Cardiac muscle cell (in vitro differentiated cells and primary cell): Measurements from ENCODE around the gene AATF. TPM values are rescaled to one million over a fixed set of nuclear protein-coding genes. Genes with fewer than 3 reads are reported as not detected.

Experiments
- DNase-seq, 2 donors: peaks; one replicate each; pipeline versions ENCODE4 v3.0.0 to v3.0.0-alpha.2; 2010 to 2017; ENCODE audit warnings: low read depth in 1 of 2, low spot score in 1 of 2
- H3K27ac ChIP-seq: fragments of 200-600 bp; sonication (generic); 2 replicates; pipeline ENCODE4 v1.5.1; 2016
- H3K27me3 ChIP-seq: fragments of 200-600 bp; sonication (generic); 2 replicates; pipeline ENCODE4 v1.6.0; 2016; ENCODE audit warnings: control low read depth
- H3K36me3 ChIP-seq: fragments of 200-600 bp; sonication (generic); 2 replicates; pipeline ENCODE4 v1.5.1; 2016; ENCODE audit warnings: control low read depth
- H3K4me1 ChIP-seq: fragments of 200-600 bp; sonication (generic); 2 replicates; pipeline ENCODE4 v1.8.1; 2017; ENCODE audit warnings: low read depth, mild to moderate bottlenecking, mixed run types
- H3K4me3 ChIP-seq: fragments of 200-600 bp; sonication (generic); 2 replicates; pipeline ENCODE4 v1.5.1; 2016; ENCODE audit warnings: mild to moderate bottlenecking
- H3K9me3 ChIP-seq: fragments of 200-600 bp; sonication (generic); 2 replicates; pipeline ENCODE4 v1.5.1; 2017; ENCODE audit warnings: low read depth, mild to moderate bottlenecking, control low read depth
- CTCF ChIP-seq: IDR thresholded peaks from 2 replicates; pipeline ENCODE4 v1.5.1; 2012; ENCODE audit warnings: low read depth, mild to moderate bottlenecking, low read length
- polyA plus RNA-seq: library from polyadenylated mRNA; unstranded; fragments of >200 nt; fragmentation: Nextera tagmentation; extraction: Ambion mirVana; gene quantifications from 2 replicates; pipeline ENCODE4 v1.2.1, GENCODE V29; 2016
- total RNA-seq: library from RNA; depleted of rRNA; stranded (reverse); fragments of >200 nt; gene quantifications from 2 replicates; pipeline ENCODE4 v1.2.3, GENCODE V29; 2016

AATF gene
- total and polyA plus RNA-seq, 2 experiments from 2014 or later = 43.3 to 50.2 TPM

- Histone ChIP-seq H3K27me3 (no peaks in the 10 kb centered on the region), H3K9me3 (no peaks in the 10 kb centered on the region), H3K27ac (no peak overlapping the region), H3K36me3 (no peaks in the 10 kb centered on the region), H3K4me3 (no peak overlapping the region), H3K4me1 (no peaks in the 10 kb centered on the region)
- DNase-seq = no peak
- no peak for TF ChIP-seq CTCF
Observed at GRCh38 chr17:37050920-37051319, 102.2 kb downstream of the AATF start.

- H3K27me3 ChIP-seq = no peaks in the 10 kb centered on the region
- no peak for TF ChIP-seq CTCF
- H3K4me1 ChIP-seq = no peaks in the 10 kb centered on the region
- no peak for DNase-seq
- H3K9me3 ChIP-seq = no peaks in the 10 kb centered on the region
- no peak overlapping the region for H3K4me3 ChIP-seq
- no peaks in the 10 kb centered on the region for H3K36me3 ChIP-seq
- H3K27ac ChIP-seq = no peak overlapping the region
Observed at GRCh38 chr17:37051381-37051780, 102.6 kb downstream of the AATF start.

- Histone ChIP-seq H3K27me3 (no peaks in the 10 kb centered on the region), H3K36me3 (no peaks in the 10 kb centered on the region), H3K4me1 (no peaks in the 10 kb centered on the region), H3K27ac (no peak overlapping the region), H3K4me3 (no peak overlapping the region), H3K9me3 (no peaks in the 10 kb centered on the region)
- no peak for DNase-seq
- TF ChIP-seq CTCF = no peak
Observed at GRCh38 chr17:37051833-37052232, 103.1 kb downstream of the AATF start.

- no peak for TF ChIP-seq CTCF
- H3K9me3 ChIP-seq = no peaks in the 10 kb centered on the region
- H3K27me3 ChIP-seq = no peaks in the 10 kb centered on the region
- DNase-seq = no peak
- no peaks in the 10 kb centered on the region for H3K4me1 ChIP-seq
- H3K4me3 ChIP-seq = no peak overlapping the region
- no peak overlapping the region for H3K27ac ChIP-seq
- no peaks in the 10 kb centered on the region for H3K36me3 ChIP-seq
Observed at GRCh38 chr17:37052450-37052849, 103.7 kb downstream of the AATF start.

- H3K27ac ChIP-seq = no peak overlapping the region
- no peaks in the 10 kb centered on the region for H3K36me3 ChIP-seq
- no peaks in the 10 kb centered on the region for H3K27me3 ChIP-seq
- no peaks in the 10 kb centered on the region for H3K4me1 ChIP-seq
- DNase-seq = no peak
- H3K4me3 ChIP-seq = no peak overlapping the region
- H3K9me3 ChIP-seq = no peaks in the 10 kb centered on the region
- TF ChIP-seq CTCF = no peak
Observed at GRCh38 chr17:37054894-37055293, 106.1 kb downstream of the AATF start.

GRCh38 chr17:37056622-37057021, 107.9 kb downstream of the AATF start:
- no peak overlapping the region for H3K4me3 ChIP-seq
- no peaks in the 10 kb centered on the region for H3K4me1 ChIP-seq
- no peaks in the 10 kb centered on the region for H3K9me3 ChIP-seq
- DNase-seq = no peak
- TF ChIP-seq CTCF = no peak
- H3K27me3 ChIP-seq = no peaks in the 10 kb centered on the region
- H3K27ac ChIP-seq = no peak overlapping the region
- H3K36me3 ChIP-seq = no peaks in the 10 kb centered on the region
